Measurements from ENCODE around the gene ARMCX2. TPM values are rescaled to one million over a fixed set of nuclear protein-coding genes. Genes with fewer than 3 reads are reported as not detected.

ARMCX2 gene
- total RNA-seq, 1 donor from 2014 or later, result 158 TPM

Other genes with a start within 250 kb of the ARMCX2 start
- 0.78 and 0.86 TPM in 2 replicates for gene ARMCX4, start 174.4 kb downstream of the ARMCX2 start, total RNA-seq
- 101 and 135 TPM in 2 replicates for gene ARMCX1, start 109.3 kb downstream of the ARMCX2 start, total RNA-seq
- 53.5 and 66.8 TPM in 2 replicates for gene ARMCX6, start 41.9 kb downstream of the ARMCX2 start, total RNA-seq
- gene ARMCX3, start 36.7 kb downstream of the ARMCX2 start, total RNA-seq, result 97.5 and 116 TPM in 2 replicates

Data from myocyte (in vitro differentiated cells).